Measurements from ENCODE around the gene PIANP. TPM values are rescaled to one million over a fixed set of nuclear protein-coding genes. Genes with fewer than 3 reads are reported as not detected.
"Not testable (repeated sequence)": the region's sequence is repeated elsewhere in the genome, so short reads cannot be mapped to it uniquely, and the experiment has no call there.

The PIANP gene
- total RNA-seq (2014; rRNA removed; shearing (Covaris generic)): 0.12 and 1.5 TPM in 2 replicates

DNA sequence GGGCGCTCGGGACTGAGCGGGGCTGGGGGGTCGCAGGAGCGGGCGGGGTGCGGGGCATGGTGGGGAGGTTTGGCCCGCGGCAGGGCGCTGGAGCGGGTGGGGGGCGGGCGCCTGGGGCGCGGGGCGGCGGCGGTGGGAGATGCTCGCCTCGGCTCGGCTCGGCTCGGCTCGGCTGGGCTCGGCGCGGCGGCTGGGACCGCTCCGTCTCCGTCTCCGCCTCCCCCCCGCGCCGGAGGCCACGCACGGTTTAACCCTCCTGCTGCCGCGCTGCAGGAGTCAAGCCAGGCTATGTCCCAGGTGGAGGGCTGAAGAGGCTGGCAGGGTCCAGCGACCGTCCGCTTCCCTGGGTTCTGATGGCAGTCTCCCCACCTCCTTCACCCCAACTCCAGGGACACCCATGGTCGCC is at the start of gene PIANP:
PIANP (minus strand) TSS at position 170 of the 406 bp plus-strand sequence. CDS start 2,754 bp downstream, outside the sequence.
- peak; percentile 25 for DNase-seq (ENCODE audit: low read depth)

- no peak for DNase-seq (ENCODE audit: low read depth)
These were observed 48.1 kb upstream of the PIANP start for GRCh38 chr12:6748761-6749160.

GRCh38 chr12:6747216-6747615 is 46.6 kb upstream of the PIANP start:
- no peak for DNase-seq (ENCODE audit: low read depth)

- DNase-seq (ENCODE audit: low read depth): no peak
These were observed 45.3 kb upstream of the PIANP start for GRCh38 chr12:6745741-6746525.

DNA sequence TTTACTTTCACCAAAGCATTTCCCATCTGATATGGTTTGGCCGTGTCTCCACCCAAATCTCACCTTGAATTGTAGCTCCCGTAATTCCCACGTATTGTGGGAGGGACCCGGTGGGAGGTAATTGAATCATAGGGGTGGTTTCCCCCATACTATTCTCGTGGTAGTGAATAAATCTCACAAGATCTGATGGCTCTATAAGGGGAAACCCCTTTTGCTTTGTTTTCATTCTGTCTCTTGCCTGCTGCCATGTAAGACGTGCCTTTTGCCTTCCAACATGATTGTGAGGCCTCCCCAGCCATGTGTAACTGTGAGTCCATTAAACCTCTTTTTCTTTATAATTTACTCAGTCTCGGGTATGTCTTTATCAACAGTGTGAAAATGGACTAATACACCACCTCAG is 42.7 kb upstream of the PIANP start:
- not testable (repeated sequence) for DNase-seq (ENCODE audit: low read depth)

DNA sequence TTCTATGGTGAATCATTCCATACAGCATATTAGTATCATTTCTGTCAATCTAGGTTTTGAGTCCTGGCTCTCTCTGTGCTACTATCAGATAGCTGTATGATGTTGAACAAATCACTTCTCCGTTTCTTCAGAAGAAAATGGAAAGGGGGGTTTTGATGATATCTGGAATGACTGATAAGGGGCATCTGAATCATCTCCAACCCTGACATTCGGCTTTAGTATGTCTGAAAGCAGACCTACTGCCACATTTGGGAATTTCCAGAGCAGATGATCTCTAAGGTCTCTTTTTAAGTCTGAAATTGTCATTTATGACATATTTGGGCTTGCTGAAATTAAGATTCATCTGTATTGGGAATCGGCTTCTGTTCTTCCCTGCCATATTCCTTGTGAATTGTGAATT is 42.2 kb upstream of the PIANP start:
- no peak for DNase-seq (ENCODE audit: low read depth)

DNA sequence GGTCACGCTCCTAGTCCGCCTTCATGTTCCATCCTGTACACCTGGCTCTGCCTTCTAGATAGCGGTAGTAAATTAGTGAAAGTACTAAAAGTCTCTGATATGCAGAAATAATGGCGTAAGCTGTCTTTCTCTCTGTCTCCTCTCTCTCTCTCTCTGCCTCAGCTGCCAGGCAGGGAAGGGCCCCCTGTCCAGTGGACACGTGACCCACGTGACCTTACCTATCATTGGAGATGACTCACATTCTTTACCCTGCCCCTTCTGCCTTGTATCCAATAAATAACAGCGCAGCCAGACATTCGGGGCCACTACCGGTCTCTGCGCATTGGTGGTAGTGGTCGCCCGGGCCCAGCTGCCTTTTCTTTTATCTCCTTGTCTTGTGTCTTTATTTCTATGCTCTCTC is 41.5 kb upstream of the PIANP start:
- DNase-seq (ENCODE audit: low read depth): not testable (repeated sequence)

GRCh38 chr12:6736754-6737153 is 36.1 kb upstream of the PIANP start:
- no peak for DNase-seq (ENCODE audit: low read depth)

- DNase-seq (ENCODE audit: low read depth): peak; percentile 52
These were observed 35.0 kb upstream of the PIANP start for GRCh38 chr12:6735448-6736191.

GRCh38 chr12:6734506-6735387 is 34.1 kb upstream of the PIANP start:
- no peak for DNase-seq (ENCODE audit: low read depth)

DNA sequence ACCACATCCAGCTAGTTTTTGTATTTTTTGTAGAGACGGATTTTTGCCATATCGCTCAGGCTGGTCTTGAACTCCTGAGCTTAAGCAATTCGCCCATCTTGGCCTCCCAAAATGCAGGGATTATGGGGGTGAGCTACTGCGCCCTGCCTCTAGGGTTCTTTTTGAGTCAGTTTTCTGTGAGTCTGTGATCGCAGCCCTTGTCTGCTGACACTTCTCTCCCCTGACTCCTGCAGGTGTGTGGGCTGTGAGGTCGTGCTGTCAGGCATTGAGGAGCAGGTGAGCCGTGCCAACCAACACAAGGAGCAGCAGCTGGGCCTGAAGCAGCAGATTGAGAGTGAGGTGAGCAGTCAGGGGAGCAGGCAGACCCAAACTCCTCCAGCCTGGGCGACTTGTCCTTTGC is 29.6 kb upstream of the PIANP start:
- no peak for DNase-seq (ENCODE audit: low read depth)

GRCh38 chr12:6729186-6729585 is 28.6 kb upstream of the PIANP start:
- DNase-seq (ENCODE audit: low read depth): no peak

DNA sequence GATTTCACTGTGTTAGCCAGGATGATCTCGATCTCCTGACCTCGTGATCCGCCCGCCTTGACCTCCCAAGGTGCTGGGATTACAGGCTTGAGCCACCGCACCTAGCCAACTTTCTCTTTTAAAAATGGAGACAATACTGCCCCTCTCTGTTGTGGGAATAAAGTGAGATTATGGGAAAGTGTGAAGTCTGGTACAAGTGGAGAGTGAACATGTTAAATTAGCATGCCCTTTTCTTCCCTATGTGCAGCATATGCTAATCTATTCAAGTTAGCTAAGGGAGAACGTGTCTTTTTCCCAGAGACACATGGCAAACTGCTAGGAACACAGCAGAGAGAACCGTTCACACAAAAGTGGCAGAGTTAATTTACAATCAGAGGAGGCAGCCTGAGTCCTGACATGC is 24.7 kb upstream of the PIANP start:
- no peak for DNase-seq (ENCODE audit: low read depth)

DNA sequence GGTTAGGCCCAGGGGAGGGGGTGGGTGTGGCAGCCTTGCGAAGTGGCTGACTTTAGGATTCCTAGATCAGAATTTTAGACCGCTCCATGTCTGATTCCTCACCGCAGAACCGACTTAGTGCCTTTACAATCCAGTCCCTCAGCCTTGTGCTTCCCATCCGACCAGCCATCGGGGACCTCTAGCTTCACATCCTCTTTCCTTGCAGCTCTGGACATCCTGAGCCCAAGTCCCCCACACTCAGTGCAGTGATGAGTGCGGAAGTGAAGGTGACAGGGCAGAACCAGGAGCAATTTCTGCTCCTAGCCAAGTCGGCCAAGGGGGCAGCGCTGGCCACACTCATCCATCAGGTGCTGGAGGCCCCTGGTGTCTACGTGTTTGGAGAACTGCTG is 23.8 kb upstream of the PIANP start:
- DNase-seq (ENCODE audit: low read depth): peak; percentile 30

DNA sequence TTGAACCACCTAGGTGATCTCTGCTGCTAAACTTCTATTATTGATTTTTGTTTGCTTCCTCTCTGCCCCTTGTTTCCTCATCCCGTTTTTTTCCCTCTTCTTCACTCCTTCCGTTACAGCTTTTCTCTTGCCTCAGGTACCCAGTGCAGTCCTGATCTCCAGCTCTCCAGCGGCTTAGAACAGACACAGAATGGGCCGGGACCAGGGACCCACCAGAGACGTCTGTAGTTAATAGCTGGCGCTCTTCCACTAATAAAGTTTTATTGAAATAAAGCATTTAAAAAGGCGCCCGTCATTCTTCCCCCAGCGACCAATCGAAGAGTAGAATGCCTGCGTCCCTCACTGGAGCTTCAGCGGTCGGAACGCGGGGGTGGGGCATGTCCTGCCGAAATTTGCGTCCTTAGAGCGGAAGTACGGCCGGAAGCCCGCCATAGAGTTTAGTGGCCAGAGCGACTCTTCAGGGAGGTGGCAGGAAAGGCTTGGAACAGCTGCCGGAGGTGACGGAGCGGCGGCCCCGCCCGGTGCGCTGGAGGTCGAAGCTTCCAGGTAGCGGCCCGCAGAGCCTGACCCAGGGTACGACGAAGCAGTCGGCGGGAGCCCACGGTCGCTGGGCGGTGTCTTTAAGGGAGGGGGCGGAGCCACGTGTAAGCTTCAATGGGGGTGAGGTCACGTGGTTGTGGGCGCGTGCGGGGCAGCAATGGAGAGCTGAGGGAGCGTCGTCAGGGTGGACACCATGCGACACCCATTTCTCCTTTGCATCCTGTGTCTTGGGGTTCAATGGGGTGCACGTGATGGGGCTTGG is 23.2 kb upstream of the PIANP start, which contains the start of gene COPS7A:
COPS7A (plus strand) TSS at position 440 of the 802 bp plus-strand sequence. CDS start 611 bp downstream, outside the sequence.
- peak; percentile 98 for DNase-seq (ENCODE audit: low read depth)

DNA sequence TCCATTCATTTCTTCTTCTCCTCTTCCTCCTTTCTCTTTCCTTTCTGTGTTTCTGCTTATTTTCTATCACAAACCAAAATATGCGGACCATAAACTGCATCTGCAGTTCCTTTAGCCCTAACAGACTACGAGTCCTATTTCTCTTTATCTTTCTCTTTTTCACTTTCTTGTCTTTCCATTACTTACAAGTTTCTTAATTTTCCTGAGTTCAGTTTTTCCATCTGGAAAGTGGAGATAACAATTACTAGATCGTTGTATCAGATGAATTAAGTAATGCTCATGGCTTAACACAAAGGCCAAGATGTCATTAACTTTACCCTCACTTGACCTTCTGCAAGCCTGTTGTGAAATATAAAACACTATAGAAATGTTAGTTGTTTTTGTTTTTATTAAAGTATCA is 22.2 kb upstream of the PIANP start:
- DNase-seq (ENCODE audit: low read depth): no peak

DNA sequence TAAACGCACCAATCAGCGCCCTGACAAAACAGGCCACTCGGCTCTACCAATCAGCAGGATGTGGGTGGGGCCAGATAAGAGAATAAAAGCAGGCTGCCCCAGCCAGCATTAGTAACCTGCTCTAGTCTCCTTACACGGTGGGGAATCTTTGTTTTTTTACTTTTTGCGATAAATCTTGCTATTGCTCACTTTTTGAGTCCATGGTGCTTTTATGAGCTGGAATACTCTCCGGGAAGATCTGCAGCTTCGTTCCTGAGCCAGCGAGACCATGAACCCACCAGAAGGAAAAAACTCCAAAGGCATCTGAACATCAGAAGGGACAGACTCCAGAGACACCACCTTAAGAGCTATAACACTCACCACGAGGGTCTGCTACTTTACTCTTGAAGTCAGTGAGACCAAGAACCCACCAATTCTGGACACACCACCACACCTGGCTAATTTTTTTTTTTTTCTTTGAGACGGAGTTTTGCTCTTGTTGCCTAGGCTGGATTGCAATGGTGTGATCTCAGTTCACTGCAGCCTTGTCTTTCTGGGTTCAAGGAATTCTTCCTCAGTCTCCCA is 16.3 kb upstream of the PIANP start:
- no peak for DNase-seq (ENCODE audit: low read depth)

- DNase-seq (ENCODE audit: low read depth): not testable (repeated sequence)
These were observed 15.6 kb upstream of the PIANP start for GRCh38 chr12:6716031-6716873.

GRCh38 chr12:6708960-6709394 is 8.4 kb upstream of the PIANP start:
- DNase-seq (ENCODE audit: low read depth): no peak

- not testable (repeated sequence) for DNase-seq (ENCODE audit: low read depth)
These were observed 7.7 kb upstream of the PIANP start for GRCh38 chr12:6708351-6708750.
